ENCODE data around the gene TDP2. TPM values are rescaled to one million over a fixed set of nuclear protein-coding genes. Genes with fewer than 3 reads are reported as not detected.
"Not testable (repeated sequence)": the region's sequence is repeated elsewhere in the genome, so short reads cannot be mapped to it uniquely, and the experiment has no call there.

The TDP2 gene
- total and polyA plus RNA-seq, 5 donors from 2014 or later, result 43.2 to 68.6 (median 56.9) TPM

- ATAC-seq (ENCODE audit: low read depth in 2 of 2); H3K36me3 ChIP-seq (ENCODE audit: control insufficient read depth, insufficient read depth, low read length); H3K4me3 Mint-ChIP-seq; H3K9me3 ChIP-seq (ENCODE audit: control insufficient read depth in 2 of 2, low read length in 2 of 2); H3K4me1 Mint-ChIP-seq; H3K27me3 ChIP-seq (ENCODE audit: control insufficient read depth, insufficient read depth, low read length); H3K9me3 Mint-ChIP-seq; H3K27ac ChIP-seq (ENCODE audit: insufficient read depth, low read length, poor library complexity, severe bottlenecking); H3K4me3 ChIP-seq (ENCODE audit: low read depth, low read length); DNase-seq; H3K27me3 Mint-ChIP-seq; H3K4me1 ChIP-seq (ENCODE audit: control insufficient read depth, insufficient read depth, low read length, poor library complexity, severe bottlenecking); H3K27ac Mint-ChIP-seq: not testable (repeated sequence)
- peaks cover 11% of the 10 kb centered on the region for H3K36me3 Mint-ChIP-seq
Observed at GRCh38 chr6:24678792-24679352, 12.2 kb upstream of the TDP2 start.

GRCh38 chr6:24673625-24674024 is 6.9 kb upstream of the TDP2 start:
- H3K4me3 Mint-ChIP-seq, result no peak overlapping the region
- Histone ChIP-seq H3K36me3 (ENCODE audit: control insufficient read depth, insufficient read depth, low read length) (no peaks in the 10 kb centered on the region), H3K27me3 (ENCODE audit: control insufficient read depth, insufficient read depth, low read length) (no peaks in the 10 kb centered on the region), H3K4me3 (ENCODE audit: low read depth, low read length) (no peak overlapping the region), H3K4me1 (ENCODE audit: control insufficient read depth, insufficient read depth, low read length, poor library complexity, severe bottlenecking) (no peaks in the 10 kb centered on the region), H3K9me3 (ENCODE audit: control insufficient read depth in 2 of 2, low read length in 2 of 2) (peaks cover 0 to 3% of the 10 kb centered on the region in 2 experiments), H3K27ac (ENCODE audit: insufficient read depth, low read length, poor library complexity, severe bottlenecking) (no peak overlapping the region)
- ATAC-seq (ENCODE audit: low read depth in 2 of 2) (no peak), DNase-seq (no peak)
- peaks cover 8% of the 10 kb centered on the region for H3K36me3 Mint-ChIP-seq
- H3K27ac Mint-ChIP-seq, result no peak overlapping the region
- no peaks in the 10 kb centered on the region for H3K27me3 Mint-ChIP-seq
- H3K9me3 Mint-ChIP-seq, result peaks cover 0 to 9% (median 0%) of the 10 kb centered on the region in 7 donors
- H3K4me1 Mint-ChIP-seq, result peaks cover 4 to 11% (median 7%) of the 10 kb centered on the region in 4 donors

- Histone ChIP-seq H3K4me1 (ENCODE audit: control insufficient read depth, insufficient read depth, low read length, poor library complexity, severe bottlenecking) (peaks cover 9% of the 10 kb centered on the region), H3K4me3 (ENCODE audit: low read depth, low read length) (no peak overlapping the region), H3K36me3 (ENCODE audit: control insufficient read depth, insufficient read depth, low read length) (no peaks in the 10 kb centered on the region), H3K27me3 (ENCODE audit: control insufficient read depth, insufficient read depth, low read length) (no peaks in the 10 kb centered on the region), H3K27ac (ENCODE audit: insufficient read depth, low read length, poor library complexity, severe bottlenecking) (no peak overlapping the region), H3K9me3 (ENCODE audit: control insufficient read depth in 2 of 2, low read length in 2 of 2) (peaks cover 0 to 3% of the 10 kb centered on the region in 2 experiments)
- Mint-ChIP-seq H3K27ac (no peak overlapping the region), H3K27me3 (no peaks in the 10 kb centered on the region), H3K9me3 (peaks cover 0 to 9% (median 0%) of the 10 kb centered on the region in 7 donors), H3K4me3 (no peak overlapping the region), H3K36me3 (peaks cover 8% of the 10 kb centered on the region), H3K4me1 (peaks cover 4 to 14% (median 11%) of the 10 kb centered on the region in 4 donors)
- no peak for ATAC-seq (ENCODE audit: low read depth in 2 of 2)
- DNase-seq, result no peak
Observed at GRCh38 chr6:24672620-24673182, 6.0 kb upstream of the TDP2 start.

- not testable (repeated sequence) for H3K36me3 Mint-ChIP-seq; H3K9me3 ChIP-seq (ENCODE audit: control insufficient read depth in 2 of 2, low read length in 2 of 2); H3K9me3 Mint-ChIP-seq; H3K4me3 ChIP-seq (ENCODE audit: low read depth, low read length); DNase-seq; H3K27me3 Mint-ChIP-seq; H3K36me3 ChIP-seq (ENCODE audit: control insufficient read depth, insufficient read depth, low read length); ATAC-seq (ENCODE audit: low read depth in 2 of 2); H3K27me3 ChIP-seq (ENCODE audit: control insufficient read depth, insufficient read depth, low read length); H3K27ac Mint-ChIP-seq; H3K27ac ChIP-seq (ENCODE audit: insufficient read depth, low read length, poor library complexity, severe bottlenecking)
- Mint-ChIP-seq H3K4me1 (peaks cover 15 to 29% (median 16%) of the 10 kb centered on the region in 4 donors), H3K4me3 (peak overlapping the region in 1 of 4 donors; percentile 21)
- H3K4me1 ChIP-seq (ENCODE audit: control insufficient read depth, insufficient read depth, low read length, poor library complexity, severe bottlenecking), result peaks cover 16% of the 10 kb centered on the region
Observed at GRCh38 chr6:24671077-24671476, 4.4 kb upstream of the TDP2 start.

- not testable (repeated sequence) for H3K36me3 ChIP-seq (ENCODE audit: control insufficient read depth, insufficient read depth, low read length); H3K9me3 Mint-ChIP-seq; H3K27me3 ChIP-seq (ENCODE audit: control insufficient read depth, insufficient read depth, low read length); H3K4me3 ChIP-seq (ENCODE audit: low read depth, low read length); H3K27ac Mint-ChIP-seq; DNase-seq; H3K36me3 Mint-ChIP-seq; H3K9me3 ChIP-seq (ENCODE audit: control insufficient read depth in 2 of 2, low read length in 2 of 2); ATAC-seq (ENCODE audit: low read depth in 2 of 2); H3K27me3 Mint-ChIP-seq; H3K27ac ChIP-seq (ENCODE audit: insufficient read depth, low read length, poor library complexity, severe bottlenecking)
- peaks cover 22% of the 10 kb centered on the region for H3K4me1 ChIP-seq (ENCODE audit: control insufficient read depth, insufficient read depth, low read length, poor library complexity, severe bottlenecking)
- Mint-ChIP-seq H3K4me1 (peaks cover 19 to 35% (median 21%) of the 10 kb centered on the region in 4 donors), H3K4me3 (peak overlapping the region in 2 of 4 donors; percentile 21 to 56)
Observed at GRCh38 chr6:24670492-24670891, 3.8 kb upstream of the TDP2 start.

- Histone ChIP-seq H3K4me3 (ENCODE audit: low read depth, low read length) (peak overlapping the region; percentile 10), H3K27me3 (ENCODE audit: control insufficient read depth, insufficient read depth, low read length) (no peaks in the 10 kb centered on the region), H3K36me3 (ENCODE audit: control insufficient read depth, insufficient read depth, low read length) (peaks cover 5% of the 10 kb centered on the region), H3K4me1 (ENCODE audit: control insufficient read depth, insufficient read depth, low read length, poor library complexity, severe bottlenecking) (peaks cover 37% of the 10 kb centered on the region), H3K27ac (ENCODE audit: insufficient read depth, low read length, poor library complexity, severe bottlenecking) (no peak overlapping the region), H3K9me3 (ENCODE audit: control insufficient read depth in 2 of 2, low read length in 2 of 2) (peaks cover 0 to 3% of the 10 kb centered on the region in 2 experiments)
- Mint-ChIP-seq H3K27ac (peak overlapping the region in 1 of 3 donors; percentile 53), H3K4me1 (peaks cover 28 to 50% (median 33%) of the 10 kb centered on the region in 4 donors), H3K36me3 (peaks cover 10% of the 10 kb centered on the region), H3K9me3 (peaks cover 0 to 9% (median 0%) of the 10 kb centered on the region in 7 donors), H3K4me3 (peak overlapping the region; percentile 62 to 99 (median 96)), H3K27me3 (no peaks in the 10 kb centered on the region)
- no peak for DNase-seq
- no peak for ATAC-seq (ENCODE audit: low read depth in 2 of 2)
Observed at GRCh38 chr6:24668997-24669361, 2.3 kb upstream of the TDP2 start.

GRCh38 chr6:24668066-24668996 is 1.6 kb upstream of the TDP2 start:
- not testable (repeated sequence) for H3K27me3 ChIP-seq (ENCODE audit: control insufficient read depth, insufficient read depth, low read length); H3K9me3 ChIP-seq (ENCODE audit: control insufficient read depth in 2 of 2, low read length in 2 of 2); H3K9me3 Mint-ChIP-seq; ATAC-seq (ENCODE audit: low read depth in 2 of 2); H3K27ac ChIP-seq (ENCODE audit: insufficient read depth, low read length, poor library complexity, severe bottlenecking); H3K27me3 Mint-ChIP-seq
- H3K36me3 ChIP-seq (ENCODE audit: control insufficient read depth, insufficient read depth, low read length), result peaks cover 10% of the 10 kb centered on the region
- H3K4me1 Mint-ChIP-seq, result peaks cover 34 to 56% (median 40%) of the 10 kb centered on the region in 4 donors
- peak overlapping the region; percentile 10 for H3K4me3 ChIP-seq (ENCODE audit: low read depth, low read length)
- H3K36me3 Mint-ChIP-seq, result peaks cover 16% of the 10 kb centered on the region
- peak overlapping the region; percentile 31 to 99 (median 69) for H3K27ac Mint-ChIP-seq
- peak overlapping the region; percentile 94 to 100 (median 99) for H3K4me3 Mint-ChIP-seq
- peak in 1 of 3 donors; percentile 9 for DNase-seq
- peaks cover 39% of the 10 kb centered on the region for H3K4me1 ChIP-seq (ENCODE audit: control insufficient read depth, insufficient read depth, low read length, poor library complexity, severe bottlenecking)
